ENCODE data around the gene FAP.

FAP gene

GRCh38 chr2:162123806-162124758 is 119.2 kb downstream of the FAP start:
- DNase-seq (ENCODE audit: low read depth) = no peak
